Activated naive CD4-positive, alpha-beta T cell (primary cell): ENCODE results near the gene GBX1.

Experiments
- DNase-seq, 4 experiments: peaks; one replicate each; lab custom pipeline; 2025; lab: John Stamatoyannopoulos, UW

GBX1 gene

GRCh38 chr7:151173386-151174245 lies 6.1 kb upstream of the GBX1 start:
- DNase-seq, result no peak

DNA sequence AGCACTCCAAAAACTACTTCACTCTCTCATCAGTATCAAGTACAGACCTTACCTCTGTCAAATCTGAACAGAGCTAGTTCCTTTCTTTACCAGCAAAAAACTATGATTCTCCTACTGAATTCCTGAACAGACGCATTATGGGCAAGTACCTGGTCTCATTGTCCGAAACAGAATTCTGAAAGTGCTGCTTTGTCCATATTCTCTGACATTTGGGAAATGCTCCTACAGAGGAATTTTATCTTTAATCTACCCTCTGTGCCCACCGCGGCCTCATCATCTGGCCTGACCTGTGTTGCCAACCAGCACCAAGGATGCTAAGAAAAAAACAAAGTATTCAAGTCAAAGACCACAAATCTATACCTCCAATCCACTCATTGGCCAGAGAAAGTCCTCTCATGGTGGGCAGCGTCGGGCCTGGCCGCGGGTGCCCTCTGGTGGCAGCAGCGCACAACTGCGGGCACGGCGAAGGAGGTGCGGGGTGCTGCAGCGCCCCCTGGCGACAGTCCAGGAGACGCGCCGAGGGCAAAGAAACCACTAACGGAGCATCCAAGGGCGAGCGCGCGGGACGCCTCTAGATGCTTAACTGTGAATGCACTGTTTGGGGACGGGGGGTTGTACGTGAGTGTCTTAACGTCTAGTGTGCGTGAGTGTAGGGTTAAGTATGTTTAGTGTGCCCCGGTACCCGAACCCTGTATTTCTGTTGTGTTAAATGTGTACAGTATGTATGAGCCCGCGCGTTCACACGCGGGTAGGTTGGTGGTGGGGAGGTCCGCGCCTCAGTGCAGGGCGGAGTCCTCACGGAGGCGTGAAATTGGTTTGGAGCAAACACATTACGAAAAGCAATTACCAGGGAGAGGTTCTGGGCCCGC lies 5.0 kb upstream of the GBX1 start:
- DNase-seq, result peak; percentile 65 to 78 (median 68)

- DNase-seq, result no peak
These were observed 1.3 kb upstream of the GBX1 start for GRCh38 chr7:151168787-151169162.

DNA sequence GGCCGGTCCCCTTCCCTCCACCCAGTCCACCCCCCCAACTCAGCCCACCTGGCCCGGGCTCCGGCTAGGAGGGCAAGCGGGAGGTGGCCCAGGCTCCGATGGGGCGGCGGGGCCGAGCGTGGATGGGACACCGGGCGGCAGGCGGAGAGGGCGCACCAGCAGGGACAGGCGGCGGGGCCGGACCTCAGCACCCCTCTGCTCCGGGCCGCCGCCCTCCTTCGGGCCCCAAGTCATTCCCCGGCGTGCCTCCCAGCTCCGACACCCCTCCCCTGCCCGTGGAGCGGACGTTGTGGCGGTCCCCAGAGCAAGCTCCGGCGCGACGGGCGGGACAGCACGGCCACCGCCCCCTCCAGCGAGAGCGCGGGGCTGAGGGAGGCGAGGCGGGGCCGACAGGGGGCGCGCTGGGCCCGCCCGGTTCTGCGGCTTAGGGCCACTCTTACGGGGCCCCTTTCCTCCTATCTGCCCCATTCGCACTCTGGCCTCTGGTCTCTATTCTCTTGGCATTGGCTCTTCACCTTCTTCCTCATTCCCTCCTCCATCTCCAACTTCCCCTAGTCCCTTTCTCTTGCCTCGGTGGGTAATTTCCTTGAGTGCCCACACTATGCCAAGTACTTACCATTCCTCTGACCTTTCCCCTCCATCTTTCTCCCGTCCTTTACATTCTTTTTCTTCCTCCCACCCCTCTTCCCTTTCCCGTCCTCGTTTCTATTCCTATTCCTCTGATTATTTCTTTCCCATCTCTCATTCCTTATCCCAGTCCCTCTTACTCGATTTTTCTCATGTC lies 701 bp upstream of the GBX1 start:
- peak in 3 of 4 experiments; percentile 12 to 59 (median 17) for DNase-seq

DNA sequence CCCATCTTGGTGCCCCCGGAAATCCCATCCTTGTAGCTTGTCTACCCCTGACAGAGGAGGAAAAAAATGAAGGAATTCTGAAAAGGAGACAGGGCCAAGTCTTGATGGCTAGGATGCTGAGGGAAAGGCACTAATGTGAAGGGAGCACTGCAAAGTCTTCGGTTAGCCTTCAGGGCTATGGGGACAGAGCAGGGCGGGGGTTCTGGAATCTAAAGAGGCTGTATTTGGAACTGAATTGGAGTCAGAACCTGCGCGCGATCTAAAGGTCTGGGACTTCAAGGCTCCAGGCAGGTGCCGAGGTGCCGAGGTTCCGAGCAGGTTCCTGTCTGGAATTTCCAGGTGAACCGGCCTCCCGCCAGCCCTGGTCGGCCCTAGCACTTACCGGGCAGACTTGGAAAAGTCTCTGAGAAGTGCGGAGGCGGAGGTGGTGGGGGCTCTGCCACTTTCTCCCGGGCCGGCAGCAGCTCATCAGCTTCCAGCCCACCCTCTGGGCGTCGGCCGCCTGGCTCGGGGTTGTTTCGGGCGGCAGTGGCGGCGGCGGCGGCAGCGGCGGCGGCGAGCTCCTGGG lies 781 bp downstream of the GBX1 start:
- DNase-seq, result no peak

DNA sequence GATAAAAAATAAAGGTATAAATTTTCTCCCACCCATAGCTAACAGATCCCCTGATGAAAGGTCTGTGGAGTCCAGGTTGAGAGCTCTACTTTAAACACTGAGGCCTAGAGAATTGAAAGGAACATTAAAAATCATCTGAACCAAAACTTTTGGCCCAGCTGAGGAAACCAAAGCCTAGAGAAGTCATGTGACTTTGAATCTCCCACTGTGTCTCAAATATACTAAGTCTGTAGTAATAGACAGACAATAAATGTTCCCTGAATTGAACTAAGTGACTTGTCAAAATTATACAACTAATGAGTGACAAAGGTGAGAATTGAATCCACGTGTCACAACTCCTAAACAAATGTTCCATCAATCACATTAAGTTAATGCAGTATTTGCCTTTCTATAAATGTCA lies 5.7 kb downstream of the GBX1 start:
- DNase-seq, result no peak

- no peak for DNase-seq
These were observed 9.7 kb downstream of the GBX1 start for GRCh38 chr7:151157645-151158329.

DNA sequence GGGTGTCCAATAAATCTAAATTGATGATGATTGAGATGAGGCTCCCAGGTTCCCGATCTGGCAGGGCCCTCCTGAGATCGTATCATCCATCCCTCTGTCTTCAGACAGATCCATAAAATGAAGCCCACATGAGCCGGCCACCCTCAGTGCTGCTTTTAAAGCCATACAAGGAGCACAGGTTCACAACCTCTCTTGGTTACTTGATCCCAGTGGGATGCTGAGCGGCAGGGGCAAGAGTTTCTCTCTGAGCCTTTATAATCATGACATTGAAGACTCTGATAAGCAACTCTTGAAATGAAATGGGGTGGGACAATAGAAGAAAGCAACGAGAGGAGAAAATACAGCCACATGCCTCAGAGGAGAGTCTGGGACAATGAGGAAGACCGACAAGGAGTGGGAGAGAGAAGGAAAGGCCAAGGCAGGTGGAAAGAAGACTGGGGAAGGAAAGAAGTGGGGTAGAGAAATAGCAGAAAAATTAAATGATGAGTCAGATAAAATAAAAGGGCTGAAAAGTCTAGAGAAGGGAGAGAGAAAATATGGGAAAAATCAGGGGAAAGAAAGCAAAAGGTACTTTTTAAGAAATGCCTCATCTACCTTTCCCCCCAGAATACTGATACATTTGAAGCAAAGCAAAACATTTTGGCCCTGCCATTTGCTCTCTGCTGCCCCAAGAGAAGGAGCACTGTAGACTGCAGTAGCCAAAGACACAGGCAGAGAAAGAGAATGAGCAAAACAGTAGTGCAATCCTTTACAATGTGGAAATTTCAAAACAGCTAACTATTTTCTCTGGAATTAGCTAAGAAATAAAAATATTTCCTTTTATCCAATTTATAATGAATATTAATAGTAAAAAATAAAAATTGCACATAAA lies 14.6 kb downstream of the GBX1 start:
- DNase-seq, result no peak

DNA sequence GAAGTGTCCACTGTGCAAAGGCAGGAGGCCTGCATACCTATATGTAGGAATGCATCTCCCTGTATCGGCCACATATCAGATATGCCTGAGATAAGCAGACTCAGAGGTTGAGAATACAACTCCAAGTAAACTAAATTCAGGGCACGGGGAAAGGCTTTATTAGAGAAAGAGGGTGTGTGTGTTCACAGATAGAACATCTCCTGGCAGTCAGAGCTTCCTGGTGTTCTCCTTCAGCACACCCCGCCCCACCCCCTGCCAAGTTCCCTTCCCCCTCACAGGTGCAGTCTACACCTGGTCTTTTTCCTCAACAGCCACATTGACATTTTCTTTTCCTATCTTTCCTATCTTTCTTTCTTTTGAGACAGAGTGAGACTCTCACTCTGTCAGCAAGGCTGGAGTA lies 17.1 kb downstream of the GBX1 start:
- no peak for DNase-seq

DNA sequence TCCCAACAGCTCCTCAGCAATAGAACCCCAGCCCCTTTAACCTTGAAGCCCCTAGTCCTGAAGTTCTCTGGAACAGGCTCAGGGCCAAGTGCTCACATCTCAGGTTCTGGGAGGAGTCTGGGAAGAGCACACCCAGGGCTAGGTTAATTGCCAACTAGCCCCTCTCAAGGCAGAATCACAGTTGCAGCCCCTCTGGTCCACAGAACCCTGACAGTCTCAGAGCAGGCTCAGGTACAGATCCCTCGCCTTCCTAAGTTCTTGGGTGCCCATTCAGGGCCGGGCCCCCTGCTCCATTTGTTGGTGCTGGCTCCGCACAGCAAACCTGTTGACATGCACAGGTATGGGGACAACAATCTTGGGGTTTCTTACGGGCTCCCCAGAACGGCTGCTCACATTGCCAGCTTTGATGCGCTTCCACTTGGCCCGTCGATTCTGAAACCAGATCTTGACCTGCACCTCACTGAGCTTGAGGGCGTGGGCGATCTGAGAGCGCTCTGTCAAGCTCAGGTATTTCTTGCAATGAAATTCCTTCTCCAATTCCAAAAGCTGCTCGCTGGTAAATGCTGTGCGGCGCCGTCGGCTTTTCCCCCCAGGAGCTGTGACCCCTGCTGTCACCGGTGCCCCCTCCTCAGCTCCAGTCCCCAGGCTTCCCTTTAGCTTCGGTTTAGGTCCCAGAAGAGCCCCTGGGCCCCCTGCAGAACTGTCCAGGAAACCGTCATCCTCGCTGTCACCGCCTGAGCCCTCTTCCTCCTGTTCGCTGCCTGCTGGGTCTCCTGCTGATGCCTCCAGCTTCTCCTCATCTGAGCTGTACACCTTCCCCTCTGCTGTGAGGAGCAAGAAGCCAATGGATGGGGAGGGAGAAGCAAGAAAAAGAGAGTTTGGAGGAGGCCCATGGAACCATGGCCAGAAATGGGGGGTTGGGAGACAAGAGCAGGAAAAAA lies 18.9 kb downstream of the GBX1 start:
- no peak for DNase-seq

DNA sequence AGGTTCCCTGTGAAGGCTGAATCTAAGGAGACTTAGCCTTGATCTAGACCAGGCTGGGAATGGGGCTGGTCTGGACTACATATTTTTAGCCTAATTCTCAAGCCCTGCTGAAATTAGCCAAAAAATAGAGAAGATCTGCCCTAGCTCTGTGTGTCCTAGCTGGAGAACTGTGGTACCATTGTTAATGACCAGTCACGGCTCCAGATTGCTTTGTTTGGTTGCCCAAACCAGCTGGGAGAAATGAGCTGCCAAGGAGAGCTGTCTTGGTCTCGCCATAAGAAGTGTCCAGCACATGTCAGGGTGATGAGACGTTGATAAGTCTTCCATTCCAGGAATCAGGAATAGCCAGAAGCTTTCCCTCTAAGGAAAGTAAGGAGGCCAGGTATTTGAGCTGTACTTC lies 20.7 kb downstream of the GBX1 start:
- DNase-seq, result no peak

GRCh38 chr7:151144387-151144786 lies 23.1 kb downstream of the GBX1 start:
- DNase-seq, result no peak

- DNase-seq, result no peak
These were observed 24.1 kb downstream of the GBX1 start for GRCh38 chr7:151143261-151144015.

DNA sequence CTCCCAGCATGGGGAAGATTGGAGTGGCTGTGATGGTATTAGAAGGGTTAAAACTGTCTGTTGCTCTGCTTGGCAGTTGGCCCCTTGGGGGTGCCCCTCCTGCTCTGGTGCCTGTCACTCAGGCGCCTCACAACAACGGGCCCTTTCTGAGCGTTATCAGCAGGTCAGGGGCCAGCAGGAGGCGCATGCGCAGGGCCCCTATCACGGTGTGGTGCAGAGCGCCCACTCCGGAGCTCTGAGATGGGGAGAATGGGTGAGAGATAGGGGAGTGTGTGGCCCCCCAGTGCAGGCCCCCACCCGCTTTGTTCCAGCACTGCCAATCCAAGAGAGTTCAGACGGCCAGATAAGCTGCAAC lies 24.8 kb downstream of the GBX1 start:
- DNase-seq, result no peak

DNA sequence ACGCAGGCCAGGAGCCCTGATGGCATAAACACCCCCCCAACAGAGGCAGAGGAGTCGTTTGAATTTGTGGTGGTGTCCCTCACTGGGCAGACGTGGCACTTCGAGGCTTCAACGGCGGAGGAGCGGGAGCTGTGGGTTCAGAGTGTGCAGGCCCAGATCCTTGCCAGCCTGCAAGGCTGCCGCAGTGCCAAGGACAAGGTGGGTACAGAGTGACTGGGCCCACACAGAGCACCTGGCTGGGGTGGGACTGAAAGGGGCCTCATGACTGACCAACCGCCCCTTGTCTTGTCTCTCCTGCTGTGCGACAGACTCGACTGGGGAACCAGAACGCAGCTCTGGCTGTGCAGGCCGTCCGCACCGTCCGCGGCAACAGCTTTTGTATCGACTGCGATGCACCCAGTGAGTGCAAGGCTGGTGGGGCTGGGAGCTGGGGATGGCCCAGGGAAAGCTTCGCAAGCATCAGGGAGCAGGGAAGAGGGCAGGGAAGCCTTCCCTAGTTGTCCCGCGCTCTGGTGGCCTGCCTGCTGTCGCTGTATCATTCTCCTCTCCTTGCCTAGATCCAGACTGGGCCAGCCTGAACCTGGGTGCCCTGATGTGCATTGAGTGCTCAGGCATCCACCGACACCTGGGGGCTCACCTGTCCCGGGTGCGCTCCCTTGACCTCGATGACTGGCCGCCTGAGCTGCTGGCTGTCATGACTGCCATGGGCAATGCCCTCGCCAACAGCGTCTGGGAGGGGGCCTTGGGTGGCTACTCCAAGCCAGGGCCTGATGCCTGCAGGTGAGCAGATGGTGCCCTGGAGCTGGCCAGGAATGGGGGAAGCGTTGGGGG lies 25.4 kb downstream of the GBX1 start:
- no peak for DNase-seq

DNA sequence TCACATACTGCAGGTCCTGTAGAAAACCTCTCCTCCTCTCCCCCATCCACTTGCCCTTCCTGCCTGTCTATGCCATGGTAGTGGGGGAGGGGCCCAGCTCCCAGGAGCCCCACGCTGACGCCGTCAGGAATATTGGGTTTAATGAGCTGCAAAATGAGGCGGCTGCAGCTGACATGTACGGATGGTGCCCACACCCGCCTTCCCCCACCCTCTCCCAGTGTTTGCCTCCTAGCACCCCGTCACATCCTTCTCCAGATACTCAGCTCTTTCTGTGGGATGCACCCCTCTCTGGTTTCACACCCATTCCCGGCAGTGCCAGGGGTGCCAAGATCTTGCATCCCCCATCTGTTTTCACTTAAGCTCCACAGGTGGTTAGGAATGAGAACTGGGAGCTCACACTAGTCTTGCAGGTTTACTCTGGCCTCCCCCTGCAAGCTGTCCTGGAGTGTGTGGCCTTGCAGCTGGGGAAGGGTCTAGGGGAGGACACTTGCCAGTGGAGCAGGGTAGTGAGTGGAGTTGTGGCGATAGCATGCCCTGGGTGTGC lies 26.1 kb downstream of the GBX1 start:
- DNase-seq, result no peak

- DNase-seq, result no peak
These were observed 26.7 kb downstream of the GBX1 start for GRCh38 chr7:151140826-151141225.
